Esophagus squamous epithelium (tissue), 4 donors: ENCODE results near the gene EYS.

Source experiments
- CTCF ChIP-seq, 6 experiments: fragments of 450-650 bp in 4 of 6; fragments of 200-600 bp in 2 of 6; sonication (generic) in 2 of 6; IDR thresholded peaks; one replicate each; pipeline ENCODE4 v1.5.1; 2016 to 2019; ENCODE audit warnings: antibody characterized with exemption in 6 of 6, mild to moderate bottlenecking in 4 of 6, moderate library complexity in 4 of 6
- POLR2A ChIP-seq, 4 donors: fragments of 450-650 bp; IDR thresholded peaks; one replicate each; pipeline ENCODE4 v1.6.1; 2017; ENCODE audit warnings: antibody characterized with exemption in 4 of 4, mild to moderate bottlenecking in 4 of 4, moderate library complexity in 3 of 4

DNA sequence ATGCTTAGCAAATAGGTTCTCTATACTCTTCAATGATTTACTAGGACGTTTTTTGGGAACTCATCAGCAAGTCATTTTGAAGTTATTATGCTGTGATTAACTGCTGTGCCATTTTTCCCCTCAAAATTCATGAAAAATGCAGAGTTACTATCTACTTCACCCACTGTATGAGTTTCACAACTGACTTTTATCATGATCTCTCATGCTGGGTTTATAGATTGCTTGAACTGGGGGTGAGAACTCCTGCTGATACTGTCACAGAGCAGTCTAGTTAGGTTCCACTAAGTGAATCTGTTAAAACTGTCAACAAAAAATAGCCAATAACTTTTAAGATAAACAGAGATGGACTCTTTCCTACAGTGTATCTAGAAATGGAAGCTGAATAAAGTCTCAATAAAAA is 136.7 kb downstream of the EYS start:
- TF ChIP-seq POLR2A (IDR thresholded peaks at IDR 0.05): no peak
- TF ChIP-seq CTCF (IDR thresholded peaks at IDR 0.05): no peak
